Left ventricle myocardium inferior (tissue), 1 donor: ENCODE results near the gene STARD3. TPM values are rescaled to one million over a fixed set of nuclear protein-coding genes. Genes with fewer than 3 reads are reported as not detected.

Experiments used
- DNase-seq: peaks from one replicate; pipeline ENCODE4 v3.0.0-alpha.2; 2020
- H3K27ac ChIP-seq: fragments of 200-600 bp; replicated peaks from 2 replicates; pipeline ENCODE4 v1.8.0; 2021
- H3K27me3 ChIP-seq: fragments of 200-600 bp; 2 replicates; pipeline ENCODE4 v1.8.0; 2021; ENCODE audit warnings: low read depth
- H3K36me3 ChIP-seq: fragments of 200-600 bp; 2 replicates; pipeline ENCODE4 v1.8.0; 2021
- H3K4me1 ChIP-seq: fragments of 200-600 bp; 2 replicates; pipeline ENCODE4 v1.8.0; 2021
- H3K4me3 ChIP-seq: fragments of 200-600 bp; 2 replicates; pipeline ENCODE4 v1.8.0; 2021; ENCODE audit warnings: mild to moderate bottlenecking, moderate library complexity
- H3K9me3 ChIP-seq: fragments of 200-600 bp; replicated peaks from 2 replicates; pipeline ENCODE4 v1.8.0; 2021
- intact Hi-C: fragments of 100-400 bp; cut with micrococcal nuclease; formaldehyde crosslinking; loops from one replicate; pipeline ENCODE4 v1.11.0; 2022
- total RNA-seq: library from RNA; stranded (reverse); fragmentation: NEBNext Ultra II Directional; extraction: Animal tissue kit (Norgen Biotek cat#: 25700); gene quantifications from one replicate; pipeline ENCODE4 v1.2.1, GENCODE V29; 2021
- TF ChIP-seq, protein P1 (sequence below): fragments of 200-600 bp; IDR thresholded peaks from 2 replicates; pipeline ENCODE4 v1.8.0; 2021; ENCODE audit warnings: antibody characterized with exemption, mild to moderate bottlenecking, borderline replicate concordance
- donor health status: DM: no; HTN: yes; CAD: no; lungs with severe emphysema.

The STARD3 gene
- total RNA-seq, 1 donor from 2014 or later, result 15.7 TPM

DNA sequence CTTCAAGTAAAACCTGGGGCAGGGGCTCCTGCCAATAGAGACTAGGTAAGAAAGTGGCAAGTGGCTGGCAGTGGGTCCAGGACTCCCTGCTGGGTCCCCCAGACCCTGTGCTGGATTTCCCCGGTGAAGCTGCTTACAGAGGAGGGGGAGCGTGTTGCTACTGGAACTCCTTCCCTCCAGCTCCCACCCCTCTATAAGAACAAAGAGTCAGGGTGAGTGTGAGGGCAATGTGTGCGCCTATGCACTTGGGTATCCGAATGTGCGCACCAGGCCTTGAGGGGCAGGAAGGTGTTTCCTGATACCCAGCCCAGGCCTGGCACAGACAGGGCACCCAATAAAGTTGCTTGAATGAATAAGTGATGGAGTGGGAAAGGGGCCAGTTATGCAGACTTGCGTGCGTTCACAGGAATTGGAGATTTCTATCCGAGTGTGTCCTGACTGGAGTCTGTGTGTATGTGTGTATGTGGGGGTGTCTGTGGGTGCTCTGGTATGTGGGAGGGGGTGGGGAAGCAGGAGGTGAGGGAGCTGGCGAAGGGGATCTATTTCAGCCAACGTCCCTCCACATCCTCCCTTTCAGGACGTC lies 40.9 kb upstream of the STARD3 start:
- Histone ChIP-seq H3K9me3 (no peaks in the 10 kb centered on the region), H3K27me3 (peaks cover 100% of the 10 kb centered on the region), H3K36me3 (no peaks in the 10 kb centered on the region), H3K4me1 (peaks cover 33% of the 10 kb centered on the region), H3K27ac (no peak overlapping the region), H3K4me3 (no peak overlapping the region)
- intact Hi-C loops, result no loop called here
- TF ChIP-seq, protein P1, sequence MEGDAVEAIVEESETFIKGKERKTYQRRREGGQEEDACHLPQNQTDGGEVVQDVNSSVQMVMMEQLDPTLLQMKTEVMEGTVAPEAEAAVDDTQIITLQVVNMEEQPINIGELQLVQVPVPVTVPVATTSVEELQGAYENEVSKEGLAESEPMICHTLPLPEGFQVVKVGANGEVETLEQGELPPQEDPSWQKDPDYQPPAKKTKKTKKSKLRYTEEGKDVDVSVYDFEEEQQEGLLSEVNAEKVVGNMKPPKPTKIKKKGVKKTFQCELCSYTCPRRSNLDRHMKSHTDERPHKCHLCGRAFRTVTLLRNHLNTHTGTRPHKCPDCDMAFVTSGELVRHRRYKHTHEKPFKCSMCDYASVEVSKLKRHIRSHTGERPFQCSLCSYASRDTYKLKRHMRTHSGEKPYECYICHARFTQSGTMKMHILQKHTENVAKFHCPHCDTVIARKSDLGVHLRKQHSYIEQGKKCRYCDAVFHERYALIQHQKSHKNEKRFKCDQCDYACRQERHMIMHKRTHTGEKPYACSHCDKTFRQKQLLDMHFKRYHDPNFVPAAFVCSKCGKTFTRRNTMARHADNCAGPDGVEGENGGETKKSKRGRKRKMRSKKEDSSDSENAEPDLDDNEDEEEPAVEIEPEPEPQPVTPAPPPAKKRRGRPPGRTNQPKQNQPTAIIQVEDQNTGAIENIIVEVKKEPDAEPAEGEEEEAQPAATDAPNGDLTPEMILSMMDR, result no peak
- DNase-seq, result no peak

DNA sequence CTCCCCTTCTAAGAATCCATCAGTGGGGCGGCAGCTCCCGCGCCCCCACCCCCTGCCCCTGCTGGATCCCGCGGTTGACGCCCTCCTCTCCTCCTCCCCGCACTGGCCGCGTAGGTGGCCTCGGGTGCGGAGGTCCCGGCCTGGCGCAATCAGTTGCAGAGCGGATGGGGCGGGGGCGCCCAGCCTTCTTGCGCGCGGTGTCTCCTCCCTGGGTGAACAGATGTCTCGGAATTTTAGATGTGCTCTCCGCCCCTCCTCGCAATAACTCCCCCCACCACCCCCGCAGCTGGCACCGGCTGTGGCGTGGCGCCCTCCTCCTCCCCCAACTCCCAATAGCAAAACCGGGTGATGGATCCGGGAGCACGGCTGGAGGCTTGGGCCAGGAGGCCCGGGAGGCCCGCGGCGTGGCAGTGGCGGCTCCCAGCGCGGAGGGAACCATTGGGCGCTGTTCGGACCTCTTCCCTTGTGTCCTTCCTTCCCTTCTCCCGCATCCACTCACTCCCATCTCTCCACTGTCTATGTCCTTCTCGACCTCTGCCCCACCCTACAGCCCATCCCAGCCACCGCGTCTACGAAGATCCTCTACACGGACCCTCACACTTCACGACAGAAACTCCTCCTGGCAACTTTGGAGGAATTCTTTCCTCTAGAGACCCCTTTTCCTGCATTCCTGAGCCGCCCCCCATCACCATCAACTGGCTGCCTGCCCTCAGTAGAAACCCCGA lies 40.2 kb upstream of the STARD3 start:
- Histone ChIP-seq H3K4me3 (no peak overlapping the region), H3K4me1 (peaks cover 33% of the 10 kb centered on the region), H3K36me3 (no peaks in the 10 kb centered on the region), H3K9me3 (no peaks in the 10 kb centered on the region), H3K27ac (no peak overlapping the region), H3K27me3 (peaks cover 100% of the 10 kb centered on the region)
- intact Hi-C loops, result no loop called here
- no peak for DNase-seq
- TF ChIP-seq, protein P1, result no peak

DNA sequence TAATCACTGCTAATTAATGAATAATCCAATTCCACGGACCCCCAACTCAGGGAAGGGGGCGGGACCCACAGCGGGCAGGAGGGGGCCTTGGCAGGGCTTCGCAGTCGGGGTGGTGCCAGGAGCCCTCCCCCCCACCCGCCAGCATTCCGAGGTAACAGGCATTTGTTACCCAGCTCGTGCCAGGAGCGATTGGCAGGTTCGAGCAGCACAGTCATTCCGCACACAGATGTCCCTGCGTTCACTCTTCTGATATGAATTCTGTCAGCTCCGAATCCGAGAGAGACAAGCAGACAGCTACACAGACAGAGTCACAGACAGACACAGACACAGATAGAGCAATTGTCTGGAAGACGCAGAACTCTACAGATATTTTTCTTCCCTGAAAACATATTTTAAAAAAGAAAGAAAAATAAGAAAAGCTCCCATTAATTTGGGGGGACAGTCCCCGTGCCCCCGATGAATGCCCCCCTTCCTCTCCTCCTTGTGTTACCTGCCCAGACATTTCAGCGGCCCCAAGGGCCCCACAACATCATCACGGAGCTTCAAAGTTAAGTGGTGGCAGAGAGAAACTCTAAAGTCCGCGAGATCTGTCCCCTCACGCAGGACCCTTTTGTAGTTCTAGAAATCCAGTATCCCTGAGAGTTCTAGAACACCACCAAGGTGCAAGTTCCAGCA lies 39.4 kb upstream of the STARD3 start:
- Histone ChIP-seq H3K36me3 (no peaks in the 10 kb centered on the region), H3K9me3 (no peaks in the 10 kb centered on the region), H3K4me1 (peaks cover 33% of the 10 kb centered on the region), H3K27ac (no peak overlapping the region), H3K27me3 (peaks cover 100% of the 10 kb centered on the region), H3K4me3 (no peak overlapping the region)
- TF ChIP-seq, protein P1, result no peak
- no peak for DNase-seq
- intact Hi-C loops, result no loop called here

DNA sequence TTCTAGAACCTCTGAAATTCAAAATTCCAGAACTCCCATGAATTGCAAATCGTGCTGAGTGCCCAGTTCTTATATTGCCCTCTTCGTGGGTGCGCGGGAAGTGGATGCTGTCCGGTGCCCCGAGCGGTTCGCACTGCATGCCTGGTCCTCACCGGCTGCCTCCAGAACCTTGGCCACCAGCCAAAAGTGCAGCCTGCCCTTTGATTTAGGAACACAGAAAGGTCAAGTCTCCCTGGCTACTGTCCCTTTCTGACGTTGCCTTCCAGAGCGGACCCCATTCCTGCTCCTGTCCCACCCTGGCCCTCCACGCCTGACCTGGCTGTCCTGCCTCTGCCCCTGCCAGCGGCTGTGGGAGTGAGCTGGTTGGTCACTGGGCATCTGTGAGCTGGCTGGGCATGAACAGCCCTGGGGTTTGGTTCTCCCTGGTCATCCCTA lies 38.9 kb upstream of the STARD3 start:
- TF ChIP-seq, protein P1, result no peak
- no peaks in the 10 kb centered on the region for H3K36me3 ChIP-seq
- DNase-seq, result no peak
- H3K27me3 ChIP-seq, result peaks cover 100% of the 10 kb centered on the region
- no peak overlapping the region for H3K4me3 ChIP-seq
- H3K9me3 ChIP-seq, result no peaks in the 10 kb centered on the region
- no peak overlapping the region for H3K27ac ChIP-seq
- peaks cover 33% of the 10 kb centered on the region for H3K4me1 ChIP-seq
- intact Hi-C loops, result no loop called here

DNA sequence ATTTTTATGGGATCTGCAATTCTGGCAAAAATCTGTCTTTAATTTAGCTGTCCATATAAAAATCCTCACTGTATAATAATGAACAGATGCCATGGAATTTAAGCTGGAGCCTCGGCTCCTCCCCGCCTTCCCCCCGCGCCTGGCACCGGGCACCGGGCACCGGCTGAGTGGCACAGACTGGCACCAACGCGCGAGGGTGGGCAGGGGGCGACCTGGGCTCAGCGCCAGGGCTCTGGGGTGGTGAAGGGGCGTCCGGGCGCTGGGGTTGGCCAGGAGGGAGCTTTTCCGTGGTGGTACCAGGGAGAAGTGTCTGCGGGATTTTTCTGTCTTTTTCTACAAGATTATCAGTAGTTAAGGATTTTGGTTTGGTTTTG lies 38.3 kb upstream of the STARD3 start:
- peak overlapping the region; percentile 46 for H3K4me3 ChIP-seq

More for the DNA sequence above, 38.3 kb upstream of the STARD3 start:
- Histone ChIP-seq H3K36me3 (no peaks in the 10 kb centered on the region), H3K9me3 (no peaks in the 10 kb centered on the region), H3K4me1 (peaks cover 33% of the 10 kb centered on the region), H3K27me3 (peaks cover 100% of the 10 kb centered on the region), H3K27ac (no peak overlapping the region)
- TF ChIP-seq, protein P1, result no peak
- intact Hi-C loops, result no loop called here
- no peak for DNase-seq
